Activated CD4-positive, CD25-positive, alpha-beta regulatory T cell treated with anti-CD3 and anti-CD28 coated beads, Interleukin-2, amount 50 U/mL, for 24 hours (primary cell): Measurements from ENCODE around the gene CHD9.
"Not testable (repeated sequence)": the region's sequence is repeated elsewhere in the genome, so short reads cannot be mapped to it uniquely, and the experiment has no call there.

Source experiments
- ATAC-seq, 2 donors: fragments of 150-1000 bp; cut with Tn5 transposase; one replicate each; pipeline ENCODE4 v1.10.0; 2021; ENCODE audit warnings: mild to moderate bottlenecking in 1 of 2, moderate library complexity in 1 of 2

The CHD9 gene

DNA sequence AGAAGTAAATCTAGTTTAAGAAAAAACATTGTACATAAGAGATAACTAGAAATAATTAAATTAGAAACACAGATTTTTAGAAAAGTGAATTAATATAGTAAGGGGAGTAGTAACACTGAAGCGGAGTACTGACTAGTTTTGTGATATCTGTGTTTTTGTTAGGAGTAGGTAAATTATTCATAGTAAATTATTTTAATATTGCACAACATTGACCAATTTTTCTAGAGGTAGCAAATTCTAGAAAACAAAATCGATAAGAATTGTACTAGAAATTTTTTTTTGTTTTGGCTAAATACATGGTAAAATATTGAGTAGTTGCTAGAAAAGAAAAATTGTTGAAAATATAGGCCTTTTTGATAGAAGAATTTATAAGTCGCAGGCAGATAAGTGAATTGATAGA is 156.5 kb downstream of the CHD9 start:
- ATAC-seq = no peak

DNA sequence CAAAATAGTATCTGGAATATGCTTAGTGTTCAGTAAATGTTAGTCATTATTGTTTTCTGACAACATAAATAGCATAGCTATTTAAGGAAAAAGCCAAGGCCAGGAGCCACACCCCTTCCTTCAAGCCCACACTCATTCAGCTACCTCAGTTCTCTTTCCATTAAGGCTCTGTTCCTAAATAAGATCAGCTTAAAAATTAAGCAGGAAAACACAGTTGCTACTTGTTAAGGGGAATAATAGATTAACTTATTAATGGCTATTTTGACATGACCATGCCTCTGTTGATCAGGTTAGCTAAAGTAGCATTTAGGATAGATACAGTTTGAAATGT is 158.1 kb downstream of the CHD9 start:
- no peak for ATAC-seq

DNA sequence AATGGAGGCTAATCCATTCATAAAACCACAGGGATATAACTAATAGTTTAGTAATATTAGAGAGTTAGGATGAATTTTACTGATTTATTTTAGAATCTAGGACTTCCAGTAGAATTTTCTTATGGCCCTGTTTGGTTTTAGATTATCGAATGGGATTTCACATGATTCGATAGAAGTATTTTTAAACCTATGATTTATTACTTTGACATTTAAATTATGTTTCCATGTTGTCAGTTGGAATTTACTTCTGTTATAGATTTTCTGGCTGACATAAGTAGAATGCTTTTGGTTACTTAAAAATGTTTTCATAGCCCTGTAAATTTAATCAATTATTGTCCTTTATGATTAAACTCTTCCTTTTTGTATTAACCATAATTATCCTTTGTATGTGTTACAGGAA is 158.8 kb downstream of the CHD9 start:
- no peak for ATAC-seq

DNA sequence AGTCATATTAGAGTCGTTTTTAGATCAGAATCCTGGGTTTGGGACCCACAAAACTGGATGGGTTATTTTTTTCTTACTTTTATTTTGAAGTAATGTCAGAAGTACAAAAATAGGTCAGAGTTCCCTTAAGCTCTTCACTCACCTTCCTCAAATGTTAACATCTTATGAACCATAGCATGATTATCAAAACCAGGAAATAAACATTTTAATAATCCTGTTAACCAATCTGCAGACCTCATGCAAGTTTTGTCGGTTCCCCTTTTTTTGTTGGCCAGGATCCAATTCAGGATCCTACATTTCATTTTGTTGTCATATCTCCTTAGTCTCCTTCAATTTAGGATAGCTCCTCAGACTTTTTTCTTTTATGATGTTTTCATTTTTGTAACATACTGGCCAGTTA is 162.0 kb downstream of the CHD9 start:
- ATAC-seq = no peak

DNA sequence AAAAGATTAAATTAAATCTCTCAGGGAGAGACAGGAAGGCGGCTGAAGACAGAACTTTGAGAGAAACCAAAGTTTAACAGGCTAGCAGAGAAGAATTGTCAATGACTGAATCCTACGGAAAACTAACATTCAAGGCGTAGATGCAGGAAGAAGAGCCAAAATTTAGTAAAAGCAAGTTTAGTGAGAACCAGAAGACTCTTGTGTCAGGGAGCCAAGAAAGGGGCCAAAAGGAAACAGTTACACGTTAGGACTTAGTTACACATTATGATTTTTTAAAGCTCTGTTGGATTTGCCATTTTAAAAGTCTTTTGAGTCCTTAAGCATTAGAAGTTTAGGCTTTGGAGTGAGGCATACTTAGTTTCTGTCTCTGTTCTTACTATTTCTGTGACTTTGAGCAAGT is 164.6 kb downstream of the CHD9 start:
- ATAC-seq = no peak

DNA sequence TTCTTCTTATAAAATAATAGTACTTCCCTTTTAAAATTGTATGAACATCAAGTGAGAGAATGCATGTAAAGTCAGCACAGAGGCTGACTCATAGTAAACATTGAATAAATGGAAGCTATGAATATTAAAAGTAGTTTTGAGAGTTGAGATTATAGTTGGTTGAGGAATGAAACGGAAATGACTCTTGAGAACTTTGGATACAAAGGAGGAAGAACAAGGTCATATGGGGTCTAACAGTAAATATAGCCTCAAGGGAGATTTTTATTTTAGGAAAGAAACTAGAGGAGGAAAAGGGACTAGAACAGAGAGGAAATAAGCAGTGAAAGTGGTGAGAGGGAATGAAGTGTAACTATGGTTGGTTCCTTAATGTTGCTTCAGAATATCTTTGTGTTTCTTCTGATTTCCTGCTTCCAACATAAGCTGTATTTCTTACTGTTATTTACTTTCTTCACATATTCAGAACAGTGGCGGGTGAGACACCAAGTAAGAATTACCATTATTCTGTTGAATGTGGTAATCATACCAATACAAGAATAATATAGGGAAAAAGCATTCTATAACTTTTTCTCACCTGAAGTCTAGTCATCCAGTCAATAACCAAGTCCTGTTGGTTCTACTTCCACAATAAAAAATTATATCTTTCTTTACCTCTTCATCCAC is 165.1 kb downstream of the CHD9 start:
- ATAC-seq = no peak

DNA sequence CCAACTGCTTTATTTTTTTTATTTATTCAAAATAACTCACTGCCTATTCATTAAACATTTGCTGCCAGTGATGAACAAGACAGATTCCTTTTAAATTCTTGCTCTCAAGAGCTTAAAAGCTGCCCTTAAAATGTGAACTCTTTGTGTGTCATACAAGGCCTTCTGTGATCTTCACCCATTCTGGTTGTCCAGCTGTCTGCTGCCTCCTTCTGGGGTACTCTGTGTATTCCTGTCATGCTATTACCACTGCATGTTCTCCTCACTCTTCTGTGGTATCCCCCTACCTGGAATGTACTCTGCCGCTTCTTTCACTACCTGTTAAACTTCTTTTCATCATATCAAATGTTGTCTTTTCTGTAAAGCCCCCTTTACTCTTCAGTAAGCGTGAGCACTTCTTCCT is 165.8 kb downstream of the CHD9 start:
- ATAC-seq = no peak

DNA sequence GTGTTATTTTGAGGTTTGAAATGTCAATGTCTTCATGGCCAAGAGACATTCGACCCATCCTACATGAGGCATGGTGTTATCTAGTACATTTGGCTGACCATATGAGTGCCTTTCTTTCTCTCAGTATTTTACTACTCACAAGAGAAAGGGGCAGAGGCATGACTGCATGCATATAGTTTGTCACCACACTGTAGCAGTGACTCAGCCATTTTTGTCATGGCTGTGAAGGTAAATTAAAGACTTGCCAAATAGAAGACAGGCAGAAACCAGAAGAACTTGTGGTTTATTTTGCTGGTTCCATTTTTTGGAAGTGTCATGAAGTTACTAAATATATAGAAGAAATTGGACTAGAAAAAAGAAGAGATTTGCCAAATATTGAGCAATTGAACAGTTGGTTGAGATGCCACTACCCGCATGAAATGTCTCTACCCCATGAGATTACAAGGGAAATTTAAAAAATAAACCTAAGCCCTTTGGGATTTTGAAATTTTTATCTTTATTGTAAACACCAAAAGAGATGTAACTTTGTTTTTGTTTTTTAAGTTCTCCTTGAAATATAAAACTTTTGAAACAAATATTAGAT is 170.3 kb downstream of the CHD9 start:
- ATAC-seq = peak in 1 of 2 donors; percentile 28

DNA sequence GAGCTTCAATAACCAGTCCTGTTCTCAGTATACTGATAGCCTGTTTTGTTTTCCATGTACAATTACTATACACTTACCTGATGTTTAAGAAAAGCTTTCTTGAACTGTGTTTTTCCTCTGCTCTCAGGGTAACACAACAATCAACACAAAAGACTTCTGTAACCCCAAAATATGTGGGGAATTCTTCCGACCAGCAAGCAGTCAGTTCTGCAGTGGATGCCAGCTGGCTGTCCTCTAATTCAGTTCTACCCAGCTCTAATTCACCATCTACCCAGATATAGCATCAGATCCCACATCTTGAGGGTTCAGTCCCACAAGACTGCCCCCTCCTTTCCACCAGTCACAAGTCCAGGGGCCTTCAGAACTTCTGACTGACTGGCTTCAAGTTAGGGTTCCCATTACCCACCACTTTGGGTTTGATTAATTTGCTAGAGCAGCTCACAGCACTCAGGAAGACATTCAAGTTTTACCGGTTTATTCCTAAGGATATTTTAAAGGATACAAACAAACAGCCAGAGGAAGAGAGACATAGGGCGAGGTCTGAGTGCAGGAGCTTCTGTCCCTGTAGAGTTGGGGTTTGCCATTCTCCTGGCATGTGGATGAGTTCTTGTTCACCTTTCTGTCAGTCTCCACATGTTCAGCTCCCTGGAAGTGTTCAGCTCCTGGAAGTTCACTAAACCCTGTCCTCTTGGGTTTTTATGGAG is 178.2 kb downstream of the CHD9 start:
- ATAC-seq = no peak

DNA sequence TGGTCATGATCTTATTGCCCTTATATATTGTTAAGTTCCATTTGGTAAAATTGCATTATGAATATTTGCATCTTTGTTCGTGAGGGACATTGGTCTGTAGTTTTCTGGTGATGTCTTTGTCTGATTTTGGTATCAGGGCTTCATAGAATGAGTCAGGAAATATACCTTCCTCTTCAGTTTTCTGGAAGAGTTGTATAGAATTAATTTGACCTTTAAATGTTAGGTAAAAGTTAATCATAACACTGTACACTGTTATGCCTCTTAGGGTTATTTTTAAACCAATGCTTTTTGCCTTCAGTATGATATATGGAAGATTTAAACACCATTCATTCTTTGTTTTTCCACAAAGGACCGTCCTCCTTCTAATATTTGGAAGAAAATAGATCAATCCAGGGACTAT is 180.0 kb downstream of the CHD9 start:
- no peak for ATAC-seq

DNA sequence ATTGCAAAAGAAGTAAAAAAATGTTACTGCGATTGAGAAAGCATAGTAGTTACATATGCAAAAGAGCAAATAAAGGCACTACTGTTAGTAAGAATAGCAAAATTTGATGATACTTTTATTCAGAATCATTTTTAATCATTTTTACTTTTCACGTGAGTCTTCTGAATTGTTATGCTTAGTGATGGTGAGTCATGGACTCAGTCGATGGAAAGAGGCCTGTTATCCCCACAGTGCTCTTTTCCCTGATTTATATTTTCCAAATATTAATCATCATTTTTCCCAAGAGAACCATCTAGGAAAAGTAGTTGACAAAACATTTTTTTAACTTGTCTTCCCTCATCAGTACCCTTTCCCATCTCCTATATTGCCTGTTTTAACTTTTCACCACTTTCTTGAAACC is 181.1 kb downstream of the CHD9 start:
- ATAC-seq = no peak

DNA sequence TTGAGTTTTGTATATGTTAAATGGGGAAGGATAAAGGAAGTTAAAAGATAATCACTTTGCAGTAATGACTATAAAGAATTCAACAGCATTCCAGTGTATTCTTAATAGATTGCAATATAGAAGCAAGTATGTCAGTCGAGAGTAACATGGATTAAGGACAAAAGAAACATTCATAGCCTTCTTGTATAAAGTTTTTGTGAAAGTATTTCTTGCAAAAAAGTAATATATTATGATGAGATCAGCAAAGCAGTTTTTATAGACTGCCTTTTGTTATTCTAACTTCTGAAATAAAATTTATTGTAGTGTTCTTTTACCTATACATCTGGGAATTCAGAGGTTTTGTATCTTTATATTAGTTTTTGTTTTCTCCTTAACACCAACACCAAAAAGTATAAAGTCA is 194.5 kb downstream of the CHD9 start:
- ATAC-seq = no peak

DNA sequence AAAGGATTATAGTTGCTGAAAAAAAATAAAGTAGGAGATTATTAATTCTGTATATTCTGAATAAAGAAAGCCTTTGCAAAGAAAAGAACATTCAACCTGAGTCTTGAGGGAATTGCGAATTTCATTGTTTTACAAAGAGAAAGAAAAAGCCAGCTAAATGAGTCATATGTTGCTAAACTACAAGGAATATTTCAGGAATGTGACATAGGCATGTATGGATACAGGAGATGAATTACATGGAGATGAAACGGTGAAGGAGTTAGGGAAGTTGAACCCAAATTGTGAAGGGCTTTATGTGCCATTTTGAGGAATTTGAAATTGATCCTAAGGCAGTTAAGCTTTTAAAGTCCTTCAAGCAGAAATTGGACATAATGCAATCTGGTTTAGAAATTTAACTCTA is 202.2 kb downstream of the CHD9 start:
- no peak for ATAC-seq

DNA sequence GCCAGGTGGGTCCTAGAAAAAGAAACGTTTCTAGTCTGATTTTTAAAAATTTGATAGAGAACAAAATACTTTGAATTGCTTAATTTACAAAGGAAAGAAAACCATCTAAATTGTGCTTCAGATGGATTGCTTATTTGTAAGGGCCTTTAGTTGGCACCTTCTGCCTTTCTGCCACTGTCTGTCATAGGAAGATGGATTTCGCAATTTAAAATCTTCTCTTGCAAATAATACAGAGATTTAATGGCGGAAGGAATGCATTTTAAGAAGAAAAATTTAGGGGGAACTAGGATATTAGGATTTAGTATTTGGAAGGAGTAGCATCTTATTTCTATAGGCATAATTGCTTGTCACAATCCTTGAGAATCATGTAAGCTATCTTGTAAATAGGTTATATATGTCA is 204.0 kb downstream of the CHD9 start:
- no peak for ATAC-seq

DNA sequence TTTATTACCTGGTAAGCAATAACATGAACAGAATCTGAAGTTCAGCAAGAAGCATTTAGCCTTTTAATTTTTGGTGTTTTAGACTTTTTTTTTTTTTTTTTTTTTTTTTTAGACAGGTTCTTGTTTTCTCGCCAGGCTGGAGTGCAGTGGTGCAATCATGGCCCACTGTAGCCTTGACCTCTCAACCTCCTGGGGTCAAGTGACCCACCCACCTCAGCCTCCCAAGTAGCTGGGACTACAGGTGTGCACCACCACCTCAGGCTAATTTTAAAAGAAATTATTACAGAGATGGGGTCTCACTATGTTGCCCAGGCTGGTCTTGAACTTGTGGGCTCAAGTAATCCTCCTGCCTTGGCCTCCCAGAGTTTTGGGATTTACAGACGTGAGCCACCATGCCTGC is 206.5 kb downstream of the CHD9 start:
- ATAC-seq = no peak

DNA sequence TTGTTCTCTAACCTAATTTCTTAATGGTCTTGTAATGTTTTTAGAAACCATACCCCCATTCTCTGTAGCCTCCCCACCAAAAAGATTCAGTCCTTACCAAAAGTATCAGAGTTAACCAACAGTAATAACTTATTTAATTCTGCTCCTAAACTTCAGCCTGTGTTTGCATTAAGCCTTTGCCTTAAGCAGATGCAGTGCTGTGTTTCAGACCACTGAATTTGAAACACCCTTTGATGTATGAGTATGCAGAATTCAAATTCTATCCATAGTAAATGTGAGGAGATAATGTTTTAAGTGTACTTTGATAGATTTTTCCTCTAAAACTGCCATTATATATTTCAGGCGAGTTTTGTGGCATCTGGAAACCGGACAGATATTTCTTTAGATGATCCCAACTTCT is 207.9 kb downstream of the CHD9 start:
- ATAC-seq = no peak

DNA sequence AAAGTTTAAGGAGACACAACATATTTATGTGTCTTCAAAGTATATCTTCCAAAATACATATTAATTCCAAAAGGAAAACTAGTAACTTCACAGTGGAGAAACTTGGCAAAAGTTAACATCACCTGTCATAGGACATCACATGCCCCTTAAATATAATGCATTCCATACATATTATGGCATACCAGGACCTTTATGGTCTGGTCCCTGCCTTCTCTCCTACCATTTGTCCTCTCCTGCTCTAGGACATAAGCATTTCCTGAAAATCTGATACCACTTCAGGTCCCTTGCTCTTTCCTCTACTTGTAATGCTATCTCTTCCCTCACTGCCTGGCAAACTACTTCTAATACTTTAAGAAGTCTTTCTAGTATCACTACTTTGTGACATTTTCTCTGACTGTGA is 211.4 kb downstream of the CHD9 start:
- ATAC-seq = no peak

DNA sequence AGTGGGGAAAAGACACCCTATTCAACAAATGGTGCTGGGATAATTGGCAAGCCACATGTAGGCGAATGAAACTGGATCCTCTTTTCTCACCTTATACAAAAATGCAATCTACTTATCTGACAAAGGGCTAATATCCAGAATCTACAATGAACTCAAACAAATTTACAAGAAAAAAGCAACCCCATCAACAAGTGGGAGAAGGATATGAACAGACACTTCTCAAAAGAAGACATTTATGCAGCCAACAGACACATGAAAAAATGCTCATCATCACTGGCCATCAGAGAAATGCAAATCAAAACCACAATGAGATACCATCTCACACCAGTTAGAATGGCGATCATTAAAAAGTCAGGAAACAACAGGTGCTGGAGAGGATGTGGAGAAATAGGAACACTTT is 223.7 kb downstream of the CHD9 start:
- not testable (repeated sequence) for ATAC-seq

DNA sequence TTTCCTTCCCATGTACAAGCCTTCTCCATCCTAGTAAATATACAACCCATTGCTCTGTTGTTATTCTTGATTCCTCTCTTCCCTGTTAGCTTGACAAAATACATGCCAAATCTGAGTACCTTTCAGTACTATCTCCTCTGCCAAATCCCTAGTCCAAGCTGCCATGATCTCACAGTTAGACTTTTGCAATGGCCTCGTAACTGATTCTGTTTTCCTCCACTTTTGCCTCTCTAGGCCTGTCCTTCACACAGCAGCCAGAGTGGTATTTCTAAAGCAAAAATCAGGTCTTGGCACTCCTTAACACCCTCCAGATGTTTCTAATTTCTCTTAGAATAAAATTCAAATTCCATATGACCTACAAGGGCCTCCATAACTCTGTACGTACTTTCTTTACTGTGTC is 226.5 kb downstream of the CHD9 start:
- no peak for ATAC-seq

DNA sequence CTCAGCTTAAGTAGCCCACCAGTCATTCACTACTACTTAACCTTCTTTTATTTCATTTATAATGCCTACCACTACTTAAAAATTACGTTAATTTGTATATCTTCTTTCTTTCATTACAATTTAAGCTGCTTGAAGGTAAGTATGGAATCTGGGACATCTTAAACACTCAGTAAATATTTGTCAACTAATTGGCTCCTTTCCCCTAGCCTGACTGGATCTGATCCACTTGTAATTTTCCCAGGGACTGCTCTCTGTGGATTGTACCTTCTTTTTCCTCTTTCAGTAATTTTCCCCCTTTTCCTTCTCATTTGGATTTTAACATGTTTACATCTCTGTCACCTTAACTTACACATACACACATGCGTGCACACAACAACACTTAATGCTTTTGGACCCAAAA is 227.1 kb downstream of the CHD9 start:
- ATAC-seq = no peak

DNA sequence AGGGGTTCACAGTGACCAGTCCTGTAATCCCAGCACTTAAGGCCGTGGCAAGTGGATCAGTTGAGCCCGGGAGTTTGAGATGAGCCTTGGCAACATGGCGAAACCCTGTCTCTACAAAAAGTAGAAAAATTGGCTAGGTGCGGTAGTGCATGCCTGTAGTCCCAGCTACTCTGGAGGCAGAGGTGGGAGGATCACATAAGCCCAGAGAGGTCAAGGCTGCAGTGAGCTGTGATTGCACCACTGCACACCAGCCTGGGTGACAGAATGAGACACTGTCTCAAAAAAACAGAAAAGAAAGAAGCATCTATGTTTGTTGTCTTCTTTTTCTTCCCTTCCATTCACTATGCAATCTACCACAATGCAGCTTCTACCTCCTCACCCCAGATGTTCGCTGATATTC is 227.5 kb downstream of the CHD9 start:
- ATAC-seq = no peak

DNA sequence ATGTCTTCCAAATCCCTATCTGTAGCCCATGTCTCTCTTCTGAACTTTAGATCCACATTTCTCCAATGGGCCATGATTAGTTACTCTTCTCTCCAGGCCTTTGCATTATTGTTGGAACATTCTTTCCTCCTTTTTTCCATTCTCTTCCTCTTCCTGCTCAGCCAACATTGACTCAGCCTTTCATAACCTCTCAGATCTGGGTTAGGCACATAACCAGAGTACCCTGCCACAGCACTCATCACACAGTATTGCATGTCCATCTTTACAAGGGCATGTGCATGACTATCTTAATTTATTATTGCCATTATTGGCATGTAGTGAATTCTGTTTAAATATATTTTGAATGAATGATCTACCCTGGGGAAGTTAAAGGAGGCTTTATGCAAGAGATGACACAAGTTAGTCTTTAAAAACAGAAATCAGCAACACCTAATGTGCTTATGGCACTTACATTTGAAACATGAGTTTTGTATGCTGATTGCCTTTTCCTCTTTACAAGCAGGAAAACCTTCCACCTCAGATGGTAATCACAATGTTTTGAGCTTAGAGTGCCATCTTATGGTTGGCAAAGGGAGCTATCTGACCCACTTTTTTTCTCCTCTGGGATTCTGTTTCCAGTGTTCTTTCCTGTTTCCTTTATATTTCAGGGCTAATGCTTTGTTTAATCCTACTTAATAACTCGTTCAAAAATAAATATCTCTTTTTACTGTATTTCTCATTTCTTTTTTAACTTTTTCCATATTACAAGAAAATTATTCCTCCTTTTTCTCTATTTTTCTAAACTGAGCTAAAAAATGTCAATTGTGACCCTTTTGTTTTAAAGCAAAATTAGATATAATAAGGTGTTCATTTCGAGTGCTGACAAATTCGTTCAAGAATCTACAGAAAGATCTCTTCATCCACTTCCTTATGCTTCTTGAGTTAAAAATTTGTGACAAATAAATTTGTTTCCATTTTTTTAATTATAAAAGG is 228.5 kb downstream of the CHD9 start:
- no peak for ATAC-seq

DNA sequence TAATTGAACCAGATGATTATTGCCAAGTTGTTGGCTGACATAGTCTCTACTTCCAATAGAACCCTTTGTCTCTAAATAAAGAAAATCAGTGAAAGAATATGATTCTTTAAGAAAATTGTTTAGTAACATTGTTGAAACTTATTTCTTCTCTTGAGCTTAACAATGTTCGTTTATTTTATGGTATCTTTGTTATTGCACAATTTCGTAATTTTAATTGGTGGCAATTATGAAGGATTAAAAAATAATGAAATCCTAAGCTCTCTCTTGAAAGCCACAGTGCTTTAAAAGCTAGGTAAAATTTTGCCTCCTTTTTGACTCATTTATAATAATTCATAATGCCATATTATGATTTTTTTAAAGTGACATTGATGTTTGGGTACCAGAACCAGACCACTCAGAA is 230.4 kb downstream of the CHD9 start:
- no peak for ATAC-seq

DNA sequence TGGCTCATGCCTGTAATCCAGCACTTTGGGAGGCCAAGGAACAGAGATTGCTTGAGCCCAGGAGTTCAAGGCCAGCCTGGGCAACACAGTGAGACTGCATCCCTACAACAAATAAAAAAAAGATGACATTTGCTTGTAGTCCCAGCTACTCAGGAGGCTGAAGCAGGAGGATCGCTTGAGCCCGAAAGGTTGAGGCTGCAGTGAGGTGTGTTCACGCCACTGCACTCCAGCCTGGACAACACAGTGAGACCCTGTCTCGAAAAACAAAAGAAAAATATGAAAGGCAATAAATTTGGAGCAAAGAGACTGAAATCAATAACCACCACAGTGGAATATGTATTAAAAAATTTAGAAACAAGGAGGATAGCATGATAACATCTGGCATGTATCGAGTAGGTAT is 235.7 kb downstream of the CHD9 start:
- ATAC-seq = no peak
